IMR-90 (cell line): ENCODE measurements around the gene NELL2. TPM values are rescaled to one million over a fixed set of nuclear protein-coding genes. Genes with fewer than 3 reads are reported as not detected.

Experiments used
- ATAC-seq: fragments of 200-7000 bp; cut with Tn5 transposase; 2 replicates; pipeline ENCODE4 v1.9.1; 2020; ENCODE audit warnings: low read depth, mild to moderate bottlenecking, moderate library complexity
- BruUV-seq: library from RNA; stranded (reverse); fragments of 400-500 nt; replicated peaks from 2 replicates; lab custom pipeline; 2021; lab: Mats Ljungman, UMichigan
- CTCF ChIA-PET: fragments of 300-600 bp; formaldehyde crosslinking; extraction: SDS; loops from one replicate; lab custom pipeline; 2021; ENCODE audit warnings: antibody characterized with exemption; lab: Yijun Ruan, JAX
- POLR2A ChIA-PET: fragments of 300-600 bp; sonication (Branson Sonifier 250); formaldehyde crosslinking; loops from one replicate; lab custom pipeline; 2022; ENCODE audit warnings: antibody characterized with exemption; ENCODE audit not compliant: unreplicated experiment; lab: Charles Lee
- DNase-seq: peaks from one replicate; pipeline ENCODE4 v3.0.0; 2013
- H2AFZ ChIP-seq: replicated peaks from 2 replicates; pipeline ENCODE3; 2013; ENCODE audit warnings: low read length, mild to moderate bottlenecking; ENCODE audit not compliant: poor library complexity
- H2AK5ac ChIP-seq: 2 replicates; pipeline ENCODE4 v1.6.1; 2013; ENCODE audit warnings: low read depth, low read length, inconsistent platforms
- H2AK9ac ChIP-seq: replicated peaks from 2 replicates; pipeline ENCODE3; 2013; ENCODE audit warnings: mild to moderate bottlenecking, low read depth, low read length, moderate library complexity; ENCODE audit not compliant: poor library complexity
- H2BK120ac ChIP-seq: 2 replicates; pipeline ENCODE4 v1.6.1; 2013; ENCODE audit warnings: low read depth, low read length, inconsistent platforms
- H2BK15ac ChIP-seq: 3 replicates; pipeline ENCODE4 v1.6.1; 2013; ENCODE audit warnings: low read depth, low read length, inconsistent platforms
- H2BK20ac ChIP-seq: 2 replicates; pipeline ENCODE4 v1.6.1; 2013; ENCODE audit warnings: low read depth, mild to moderate bottlenecking, inconsistent platforms, low read length, moderate library complexity
- H2BK5ac ChIP-seq: 2 replicates; pipeline ENCODE4 v1.6.1; 2013; ENCODE audit warnings: mild to moderate bottlenecking, low read depth, low read length, inconsistent platforms; ENCODE audit not compliant: poor library complexity, severe bottlenecking
- H3K14ac ChIP-seq: replicated peaks from 2 replicates; pipeline ENCODE4 v1.6.1; 2013; ENCODE audit warnings: low read depth, low read length, inconsistent platforms
- H3K18ac ChIP-seq: 2 replicates; pipeline ENCODE4 v1.6.1; 2013; ENCODE audit warnings: low read depth, low read length, control low read depth
- H3K23ac ChIP-seq: 2 replicates; pipeline ENCODE4 v1.6.1; 2013; ENCODE audit warnings: low read depth, low read length, inconsistent platforms
- H3K27ac ChIP-seq: 2 replicates; pipeline ENCODE4 v1.5.1; 2013; ENCODE audit warnings: mild to moderate bottlenecking, control low read depth, low read length; ENCODE audit not compliant: insufficient read depth
- H3K27me3 ChIP-seq: 2 replicates; pipeline ENCODE4 v1.6.1; 2013; ENCODE audit warnings: low read length; ENCODE audit not compliant: control insufficient read depth, insufficient read depth
- H3K36me3 ChIP-seq: 2 replicates; pipeline ENCODE4 v1.6.1; 2013; ENCODE audit warnings: low read length, mixed read lengths; ENCODE audit not compliant: control insufficient read depth, insufficient read depth
- H3K4ac ChIP-seq: 2 replicates; pipeline ENCODE4 v1.6.1; 2013; ENCODE audit warnings: low read depth, low read length, inconsistent platforms
- H3K4me1 ChIP-seq: 2 replicates; pipeline ENCODE4 v1.6.1; 2013; ENCODE audit warnings: low read length, mixed read lengths; ENCODE audit not compliant: control insufficient read depth, insufficient read depth
- H3K4me2 ChIP-seq: 2 replicates; pipeline ENCODE4 v1.6.1; 2013; ENCODE audit warnings: low read depth, mild to moderate bottlenecking, control low read depth, low read length, moderate library complexity
- H3K4me3 ChIP-seq: 2 replicates; pipeline ENCODE4 v1.5.1; 2013; ENCODE audit warnings: low read depth, mild to moderate bottlenecking, control low read depth, low read length, moderate library complexity; ENCODE audit not compliant: insufficient read depth
- H3K56ac ChIP-seq: 2 replicates; pipeline ENCODE4 v1.6.1; 2013; ENCODE audit warnings: low read length, inconsistent platforms; ENCODE audit not compliant: insufficient read depth; ENCODE audit errors: extremely low read depth
- H3K79me1 ChIP-seq, 2 experiments: 2 replicates each; pipeline ENCODE4 v1.6.1; 2013; ENCODE audit warnings: low read length in 2 of 2, inconsistent platforms in 1 of 2, low read depth in 1 of 2
- H3K9ac ChIP-seq: 2 replicates; pipeline ENCODE4 v1.6.1; 2013; ENCODE audit warnings: low read depth, low read length, control low read depth
- H3K9me1 ChIP-seq: 2 replicates; pipeline ENCODE4 v1.6.1; 2013; ENCODE audit warnings: low read length, inconsistent platforms; ENCODE audit not compliant: insufficient read depth
- H3K9me3 ChIP-seq: 2 replicates; pipeline ENCODE4 v1.6.1; 2013; ENCODE audit warnings: low read length; ENCODE audit not compliant: control insufficient read depth, insufficient read depth
- H4K20me1 ChIP-seq: 2 replicates; pipeline ENCODE4 v1.6.1; 2013; ENCODE audit warnings: low read length, inconsistent platforms; ENCODE audit not compliant: insufficient read depth
- H4K5ac ChIP-seq: 2 replicates; pipeline ENCODE4 v1.6.1; 2013; ENCODE audit warnings: mild to moderate bottlenecking, low read depth, low read length, control low read depth
- H4K8ac ChIP-seq, 2 experiments: 2 replicates each; pipeline ENCODE4 v1.6.1; 2013; ENCODE audit warnings: low read depth in 2 of 2, low read length in 2 of 2, control low read depth in 1 of 2, inconsistent platforms in 1 of 2
- H4K91ac ChIP-seq: 2 replicates; pipeline ENCODE4 v1.6.1; 2013; ENCODE audit warnings: low read depth, low read length, inconsistent platforms; ENCODE audit not compliant: insufficient read depth
- FOS ChIP-seq: fragments of 150-350 bp; IDR thresholded peaks from 2 replicates; pipeline ENCODE4 v1.6.1; 2016; ENCODE audit warnings: low read depth, low read length
- MXI1 ChIP-seq: IDR thresholded peaks from 2 replicates; pipeline ENCODE4 v1.6.1; 2012; ENCODE audit warnings: low read depth, mild to moderate bottlenecking, low read length, moderate library complexity, borderline replicate concordance
- POLR2A ChIP-seq: IDR thresholded peaks from 2 replicates; pipeline ENCODE4 v1.6.1; 2012; ENCODE audit warnings: mild to moderate bottlenecking, low read depth, low read length
- RCOR1 ChIP-seq: IDR thresholded peaks from 2 replicates; pipeline ENCODE4 v1.6.1; 2012; ENCODE audit warnings: mild to moderate bottlenecking, low read length, improper control_type of control experiment; ENCODE audit not compliant: insufficient replicate concordance
- WGBS, 2 experiments: methylation state at CpG; one replicate each; pipeline versions ENCODE4 v1.1.5 to v1.1.7; 2013; ENCODE audit warnings: missing lambda C conversion rate in 2 of 2; ENCODE audit not compliant: insufficient read length in 1 of 2; ENCODE audit errors: extremely low coverage in 2 of 2; 5-methylcytosine and 5-hydroxymethylcytosine counted together
- dilution Hi-C: fragments of 300-500 bp; cut with HindIII; formaldehyde crosslinking; loops from one replicate; pipeline ENCODE4 v1.14.3; 2018; ENCODE audit warnings: low sequenced_read_pairs; ENCODE audit not compliant: unreplicated experiment
- in situ Hi-C: fragments of 300-500 bp; cut with MboI; formaldehyde crosslinking; loops from 3 replicates; pipeline ENCODE4 v1.14.3; 2019; ENCODE audit warnings: low sequenced_read_pairs, inconsistent platforms, mixed read lengths
- intact Hi-C: fragments of 100-400 bp; cut with micrococcal nuclease; formaldehyde crosslinking; loops from 2 replicates; pipeline ENCODE4 v1.10.0; 2022
- polyA plus RNA-seq, 3 experiments: library from polyadenylated mRNA; depleted of rRNA; stranded (reverse); fragments of >200 nt; gene quantifications; 2 replicates each; pipeline ENCODE4 v1.2.3, GENCODE V29; 2012; ENCODE audit warnings: low replicate concordance in 1 of 3
- total RNA-seq: library from RNA; depleted of rRNA; stranded (reverse); fragments of >200 nt; gene quantifications from 2 replicates; pipeline ENCODE4 v1.2.3, GENCODE V29; 2012
- TF ChIP-seq, protein P1 (sequence below): conservative IDR thresholded peaks from 2 replicates; pipeline ENCODE4 v1.5.1; 2012; ENCODE audit warnings: mild to moderate bottlenecking, low read depth, low read length, improper control_type of control experiment
- TF ChIP-seq, protein P2 (sequence below): fragments of 150-350 bp; IDR thresholded peaks from 2 replicates; pipeline ENCODE4 v1.6.1; 2017; ENCODE audit warnings: mild to moderate bottlenecking, antibody characterized with exemption, low read length, low read depth

The NELL2 gene
- total and polyA plus RNA-seq, 2 of the 4 experiments (the other 2 are of a cell fraction): 0.18 to 0.26 TPM

DNA sequence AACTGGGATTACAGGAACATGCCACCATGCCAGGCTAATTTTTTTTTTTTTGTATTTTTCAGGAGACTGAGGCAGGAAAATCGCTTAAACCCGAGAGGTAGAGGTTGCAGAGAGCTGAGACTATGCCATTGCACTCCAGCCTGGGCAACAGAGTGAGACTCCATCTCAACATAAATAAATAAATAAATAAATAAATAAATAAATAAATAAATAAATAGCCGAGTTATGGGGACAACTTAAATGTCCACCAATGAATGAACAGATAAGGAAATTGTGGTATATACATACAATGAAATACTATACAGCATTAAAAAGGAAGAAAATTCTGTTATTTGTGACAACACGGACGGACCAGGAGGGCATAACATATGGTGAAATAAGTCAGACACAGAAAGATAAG lies 325.7 kb downstream of the NELL2 start:
- Histone ChIP-seq H2AFZ (no peak overlapping the region), H3K9me1 (no peaks in the 10 kb centered on the region), H3K4me1 (no peaks in the 10 kb centered on the region), H4K91ac (no peak overlapping the region), H3K23ac (no peak overlapping the region), H4K20me1 (no peaks in the 10 kb centered on the region), H3K79me1 (no peaks in the 10 kb centered on the region), H2AK9ac (no peak overlapping the region), H3K4ac (no peak overlapping the region), H3K9ac (no peak overlapping the region), H2BK15ac (no peak overlapping the region), H3K27ac (no peak overlapping the region), H3K56ac (no peak overlapping the region), H4K5ac (no peak overlapping the region), H3K4me3 (no peak overlapping the region), H2BK5ac (no peak overlapping the region), H3K27me3 (no peaks in the 10 kb centered on the region), H4K8ac (no peak overlapping the region), H2BK120ac (no peak overlapping the region), H3K14ac (no peak overlapping the region), H2AK5ac (no peak overlapping the region), H3K18ac (no peak overlapping the region), H3K9me3 (no peaks in the 10 kb centered on the region), H3K4me2 (no peak overlapping the region), H2BK20ac (no peak overlapping the region), H3K36me3 (no peaks in the 10 kb centered on the region)
- POLR2A ChIA-PET: no interaction called here
- intact Hi-C loops: no loop called here
- CTCF ChIA-PET: no interaction called here
- no peak for TF ChIP-seq FOS
- TF ChIP-seq, protein P1, sequence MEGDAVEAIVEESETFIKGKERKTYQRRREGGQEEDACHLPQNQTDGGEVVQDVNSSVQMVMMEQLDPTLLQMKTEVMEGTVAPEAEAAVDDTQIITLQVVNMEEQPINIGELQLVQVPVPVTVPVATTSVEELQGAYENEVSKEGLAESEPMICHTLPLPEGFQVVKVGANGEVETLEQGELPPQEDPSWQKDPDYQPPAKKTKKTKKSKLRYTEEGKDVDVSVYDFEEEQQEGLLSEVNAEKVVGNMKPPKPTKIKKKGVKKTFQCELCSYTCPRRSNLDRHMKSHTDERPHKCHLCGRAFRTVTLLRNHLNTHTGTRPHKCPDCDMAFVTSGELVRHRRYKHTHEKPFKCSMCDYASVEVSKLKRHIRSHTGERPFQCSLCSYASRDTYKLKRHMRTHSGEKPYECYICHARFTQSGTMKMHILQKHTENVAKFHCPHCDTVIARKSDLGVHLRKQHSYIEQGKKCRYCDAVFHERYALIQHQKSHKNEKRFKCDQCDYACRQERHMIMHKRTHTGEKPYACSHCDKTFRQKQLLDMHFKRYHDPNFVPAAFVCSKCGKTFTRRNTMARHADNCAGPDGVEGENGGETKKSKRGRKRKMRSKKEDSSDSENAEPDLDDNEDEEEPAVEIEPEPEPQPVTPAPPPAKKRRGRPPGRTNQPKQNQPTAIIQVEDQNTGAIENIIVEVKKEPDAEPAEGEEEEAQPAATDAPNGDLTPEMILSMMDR: no peak
- TF ChIP-seq, protein P2, sequence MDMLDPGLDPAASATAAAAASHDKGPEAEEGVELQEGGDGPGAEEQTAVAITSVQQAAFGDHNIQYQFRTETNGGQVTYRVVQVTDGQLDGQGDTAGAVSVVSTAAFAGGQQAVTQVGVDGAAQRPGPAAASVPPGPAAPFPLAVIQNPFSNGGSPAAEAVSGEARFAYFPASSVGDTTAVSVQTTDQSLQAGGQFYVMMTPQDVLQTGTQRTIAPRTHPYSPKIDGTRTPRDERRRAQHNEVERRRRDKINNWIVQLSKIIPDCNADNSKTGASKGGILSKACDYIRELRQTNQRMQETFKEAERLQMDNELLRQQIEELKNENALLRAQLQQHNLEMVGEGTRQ: no peak
- TF ChIP-seq RCOR1: no peak
- no peak for TF ChIP-seq MXI1
- no peak for TF ChIP-seq POLR2A
- WGBS, 2 experiments: no CpG with 5 or more reads among the region's 5 CpGs
- in situ Hi-C loops: no loop called here
- dilution Hi-C loops: no loop called here
- ATAC-seq: no peak
- DNase-seq: no peak
- BruUV-seq: no TSS peak
